Mesendoderm (in vitro differentiated cells): ENCODE measurements around the gene FGF1.

Source experiments
- DNase-seq: peaks from one replicate; pipeline ENCODE4 v3.0.0; 2013
- H2AK5ac ChIP-seq: 2 replicates; pipeline ENCODE4 v1.6.1; 2013; ENCODE audit warnings: low read length, inconsistent platforms
- H2BK120ac ChIP-seq: 2 replicates; pipeline ENCODE4 v1.6.1; 2013; ENCODE audit warnings: low read depth, mild to moderate bottlenecking, low read length, moderate library complexity, mixed read lengths
- H2BK15ac ChIP-seq: replicated peaks from 2 replicates; pipeline ENCODE4 v1.6.1; 2013; ENCODE audit warnings: low read depth, mild to moderate bottlenecking, moderate library complexity
- H2BK5ac ChIP-seq: 2 replicates; pipeline ENCODE4 v1.6.1; 2013; ENCODE audit warnings: low read length, inconsistent platforms
- H3K18ac ChIP-seq: 2 replicates; pipeline ENCODE4 v1.6.1; 2013; ENCODE audit warnings: mild to moderate bottlenecking, low read length, mixed read lengths
- H3K23ac ChIP-seq: one replicate; pipeline ENCODE4 v1.6.1; 2013; ENCODE audit warnings: low read length
- H3K27ac ChIP-seq: 2 replicates; pipeline ENCODE4 v1.5.1; 2013; ENCODE audit warnings: low read depth, mild to moderate bottlenecking, inconsistent platforms, low read length, moderate library complexity
- H3K27me3 ChIP-seq: 2 replicates; pipeline ENCODE4 v1.6.1; 2013; ENCODE audit warnings: low read length, control low read depth, mild to moderate bottlenecking, inconsistent platforms; ENCODE audit not compliant: insufficient read depth, poor library complexity
- H3K36me3 ChIP-seq: 2 replicates; pipeline ENCODE4 v1.6.1; 2013; ENCODE audit warnings: low read length, inconsistent platforms; ENCODE audit not compliant: control insufficient read depth, insufficient read depth
- H3K4ac ChIP-seq: one replicate; pipeline ENCODE4 v1.6.1; 2013; ENCODE audit warnings: low read depth, mild to moderate bottlenecking, low read length, moderate library complexity
- H3K4me1 ChIP-seq: 2 replicates; pipeline ENCODE4 v1.6.1; 2013; ENCODE audit warnings: low read depth, low read length, inconsistent platforms; ENCODE audit not compliant: control insufficient read depth
- H3K4me2 ChIP-seq: 2 replicates; pipeline ENCODE4 v1.6.1; 2013; ENCODE audit warnings: low read length
- H3K4me3 ChIP-seq: 2 replicates; pipeline ENCODE4 v1.5.1; 2013; ENCODE audit warnings: mild to moderate bottlenecking, low read length
- H3K56ac ChIP-seq: one replicate; pipeline ENCODE4 v1.6.1; 2013; ENCODE audit warnings: low read length
- H3K79me1 ChIP-seq: 2 replicates; pipeline ENCODE4 v1.6.1; 2013; ENCODE audit warnings: low read length, inconsistent platforms
- H3K79me2 ChIP-seq: 2 replicates; pipeline ENCODE4 v1.6.1; 2013; ENCODE audit warnings: mild to moderate bottlenecking, low read length; ENCODE audit not compliant: control insufficient read depth, insufficient read depth
- H3K9ac ChIP-seq: 2 replicates; pipeline ENCODE4 v1.6.1; 2013; ENCODE audit warnings: low read length, inconsistent platforms
- H4K5ac ChIP-seq: one replicate; pipeline ENCODE4 v1.6.1; 2013; ENCODE audit warnings: low read length
- H4K8ac ChIP-seq: one replicate; pipeline ENCODE4 v1.6.1; 2013; ENCODE audit warnings: low read depth, mild to moderate bottlenecking, control low read depth, low read length, moderate library complexity
- WGBS: extraction: QIAGEN DNeasy Blood & Tissue Kit; methylation state at CpG from one replicate; pipeline ENCODE4 v1.1.7; 2013; ENCODE audit warnings: low lambda C conversion rate, missing lambda C conversion rate; ENCODE audit not compliant: insufficient coverage; ENCODE audit errors: extremely low coverage; 5-methylcytosine and 5-hydroxymethylcytosine counted together

FGF1 gene

GRCh38 chr5:142640316-142641005 is 45.4 kb downstream of the FGF1 start:
- Histone ChIP-seq H2BK120ac (no peak overlapping the region), H3K79me1 (no peaks in the 10 kb centered on the region), H3K36me3 (no peaks in the 10 kb centered on the region), H3K56ac (no peak overlapping the region), H3K79me2 (no peaks in the 10 kb centered on the region), H3K9ac (no peak overlapping the region), H3K27ac (no peak overlapping the region), H2BK5ac (no peak overlapping the region), H2AK5ac (no peak overlapping the region), H3K4me2 (no peak overlapping the region), H3K23ac (no peak overlapping the region), H3K4me1 (no peaks in the 10 kb centered on the region), H4K8ac (no peak overlapping the region), H3K27me3 (no peaks in the 10 kb centered on the region), H3K4me3 (no peak overlapping the region), H3K18ac (no peak overlapping the region), H3K4ac (no peak overlapping the region), H2BK15ac (no peak overlapping the region), H4K5ac (no peak overlapping the region)
- no CpG with 5 or more reads among the region's 9 CpGs for WGBS
- DNase-seq = peak; percentile 55

GRCh38 chr5:142639455-142639854 is 46.4 kb downstream of the FGF1 start:
- Histone ChIP-seq H2BK120ac (no peak overlapping the region), H2BK15ac (no peak overlapping the region), H3K27ac (no peak overlapping the region), H4K5ac (no peak overlapping the region), H3K4me1 (no peaks in the 10 kb centered on the region), H3K79me1 (no peaks in the 10 kb centered on the region), H4K8ac (no peak overlapping the region), H3K9ac (no peak overlapping the region), H3K4ac (no peak overlapping the region), H3K4me3 (no peak overlapping the region), H3K23ac (no peak overlapping the region), H3K36me3 (no peaks in the 10 kb centered on the region), H2AK5ac (no peak overlapping the region), H3K4me2 (no peak overlapping the region), H3K79me2 (no peaks in the 10 kb centered on the region), H3K27me3 (no peaks in the 10 kb centered on the region), H2BK5ac (no peak overlapping the region), H3K18ac (no peak overlapping the region), H3K56ac (no peak overlapping the region)
- WGBS = no CpG with 5 or more reads among the region's 4 CpGs
- no peak for DNase-seq

- Histone ChIP-seq H3K18ac (no peak overlapping the region), H4K8ac (no peak overlapping the region), H3K56ac (no peak overlapping the region), H3K4me1 (no peaks in the 10 kb centered on the region), H3K36me3 (no peaks in the 10 kb centered on the region), H3K79me2 (no peaks in the 10 kb centered on the region), H4K5ac (no peak overlapping the region), H2BK120ac (no peak overlapping the region), H3K9ac (no peak overlapping the region), H2BK5ac (no peak overlapping the region), H3K27ac (no peak overlapping the region), H3K23ac (no peak overlapping the region), H3K4me3 (no peak overlapping the region), H3K4ac (no peak overlapping the region), H3K4me2 (no peak overlapping the region), H3K79me1 (no peaks in the 10 kb centered on the region), H2BK15ac (no peak overlapping the region), H3K27me3 (no peaks in the 10 kb centered on the region), H2AK5ac (no peak overlapping the region)
- DNase-seq = no peak
- no CpG with 5 or more reads among the region's 2 CpGs for WGBS
Observed at GRCh38 chr5:142637871-142638270, 48.0 kb downstream of the FGF1 start.

DNA sequence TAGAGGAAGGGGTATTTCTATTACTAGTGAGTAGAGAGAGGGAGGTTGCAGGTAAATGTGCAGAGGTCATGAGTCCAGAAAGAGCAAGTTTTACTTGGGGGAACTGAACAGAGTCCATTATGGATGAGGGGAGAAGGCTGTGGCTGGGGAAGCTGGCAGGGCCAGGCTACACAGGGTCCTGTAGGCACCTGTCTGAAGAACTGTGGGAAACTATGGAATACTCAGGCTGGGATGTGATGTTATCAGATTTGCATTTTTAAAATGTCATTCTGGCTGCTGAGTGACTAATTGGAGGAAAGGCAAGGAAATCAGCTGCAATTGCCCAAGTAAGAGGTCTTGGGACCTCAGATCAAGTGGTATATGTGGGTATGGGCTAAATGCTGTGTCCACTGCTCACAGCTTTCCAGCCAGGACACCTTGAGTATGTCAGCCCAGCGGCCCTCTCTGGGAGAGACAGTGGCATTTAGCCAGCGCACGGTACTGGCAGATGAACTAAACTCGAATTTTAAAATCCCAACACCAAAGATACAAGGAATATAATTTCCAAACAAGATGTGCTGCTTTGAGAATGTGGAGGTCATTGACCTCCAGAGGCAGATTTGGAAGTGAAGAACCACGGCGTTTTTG is 49.1 kb downstream of the FGF1 start:
- Histone ChIP-seq H4K5ac (no peak overlapping the region), H3K79me2 (no peaks in the 10 kb centered on the region), H2BK120ac (no peak overlapping the region), H4K8ac (no peak overlapping the region), H3K4ac (no peak overlapping the region), H3K4me3 (no peak overlapping the region), H3K27ac (no peak overlapping the region), H3K23ac (no peak overlapping the region), H3K56ac (no peak overlapping the region), H3K79me1 (no peaks in the 10 kb centered on the region), H2BK5ac (no peak overlapping the region), H3K27me3 (no peaks in the 10 kb centered on the region), H3K4me1 (no peaks in the 10 kb centered on the region), H3K18ac (no peak overlapping the region), H3K36me3 (no peaks in the 10 kb centered on the region), H3K9ac (no peak overlapping the region), H2AK5ac (no peak overlapping the region), H2BK15ac (no peak overlapping the region), H3K4me2 (no peak overlapping the region)
- no CpG with 5 or more reads among the region's 6 CpGs for WGBS
- no peak for DNase-seq

DNA sequence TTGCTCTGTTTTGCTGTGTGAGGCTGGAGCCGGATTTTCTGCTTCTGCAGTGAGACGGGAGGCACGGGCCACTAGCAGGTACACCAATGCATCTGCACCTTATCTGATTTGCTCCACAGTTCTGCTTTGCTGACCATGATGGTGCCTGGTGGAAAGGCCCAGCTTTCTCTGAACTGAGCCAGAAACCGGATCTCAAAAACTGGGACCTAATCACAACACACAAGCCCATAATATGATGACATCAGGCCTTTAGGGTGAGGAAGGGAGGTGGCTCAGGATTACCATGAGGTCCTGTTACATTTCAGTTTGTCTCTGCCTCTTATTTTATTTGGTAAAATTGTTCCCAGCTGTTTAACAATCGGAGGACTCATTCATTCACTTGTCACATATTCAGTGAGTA is 49.8 kb downstream of the FGF1 start:
- Histone ChIP-seq H3K36me3 (no peaks in the 10 kb centered on the region), H2AK5ac (no peak overlapping the region), H2BK120ac (no peak overlapping the region), H3K9ac (no peak overlapping the region), H3K4me1 (no peaks in the 10 kb centered on the region), H4K5ac (no peak overlapping the region), H3K18ac (no peak overlapping the region), H2BK15ac (no peak overlapping the region), H4K8ac (no peak overlapping the region), H3K79me1 (no peaks in the 10 kb centered on the region), H3K4ac (no peak overlapping the region), H3K4me2 (no peak overlapping the region), H3K27me3 (no peaks in the 10 kb centered on the region), H2BK5ac (no peak overlapping the region), H3K56ac (no peak overlapping the region), H3K79me2 (no peaks in the 10 kb centered on the region), H3K4me3 (no peak overlapping the region), H3K27ac (no peak overlapping the region), H3K23ac (no peak overlapping the region)
- no CpG with 5 or more reads among the region's 5 CpGs for WGBS
- DNase-seq = no peak
